Ovary (tissue), 9 donors: Measurements from ENCODE around the gene LYZL2. TPM values are rescaled to one million over a fixed set of nuclear protein-coding genes. Genes with fewer than 3 reads are reported as not detected.

Source experiments
- DNase-seq, 5 donors: peaks; one replicate each; pipeline ENCODE4 v3.0.0-alpha.2; 2019 to 2020
- H3K27ac ChIP-seq, 2 donors: fragments of 200-600 bp; one replicate each; pipeline versions ENCODE4 v1.5.1 to v1.8.0; 2019 to 2022
- H3K27me3 ChIP-seq: fragments of 200-600 bp; one replicate; pipeline ENCODE4 v1.8.0; 2022
- H3K36me3 ChIP-seq: fragments of 200-600 bp; sonication (generic); one replicate; pipeline ENCODE4 v1.5.1; 2019
- H3K4me1 ChIP-seq: one replicate; pipeline ENCODE4 v1.8.1; 2013; ENCODE audit warnings: mild to moderate bottlenecking, moderate library complexity; ENCODE audit not compliant: insufficient read depth
- H3K4me3 ChIP-seq: fragments of 200-600 bp; sonication (generic); one replicate; pipeline ENCODE4 v1.5.1; 2017
- H3K9me3 ChIP-seq, 2 donors: fragments of 200-600 bp in 1 of 2; sonication (generic) in 1 of 2; one replicate each; pipeline versions ENCODE4 v1.5.1 to v1.8.1; 2013 to 2019; ENCODE audit warnings: mild to moderate bottlenecking in 1 of 2, moderate library complexity in 1 of 2
- CTCF ChIP-seq, 3 donors: fragments of 450-650 bp in 2 of 3; fragments of 200-600 bp in 1 of 3; IDR thresholded peaks; one replicate each; pipeline versions ENCODE4 v1.5.1 to v1.8.0; 2016 to 2022; ENCODE audit warnings: antibody characterized with exemption in 3 of 3, mild to moderate bottlenecking in 1 of 3
- EP300 ChIP-seq: sonication (generic); formaldehyde crosslinking; IDR thresholded peaks from one replicate; pipeline ENCODE4 v1.6.1; 2017; ENCODE audit warnings: antibody characterized with exemption
- POLR2A ChIP-seq: fragments of 450-650 bp; IDR thresholded peaks from one replicate; pipeline ENCODE4 v1.6.1; 2017; ENCODE audit warnings: antibody characterized with exemption, mild to moderate bottlenecking, moderate library complexity
- WGBS, 3 donors: extraction: QIAGEN DNeasy Blood & Tissue Kit in 1 of 3; methylation state at CpG; one replicate each; pipeline versions ENCODE4 v1.1.5 to v1.1.7; 2013 to 2017; 5-methylcytosine and 5-hydroxymethylcytosine counted together
- intact Hi-C, 4 donors: fragments of 100-400 bp; cut with DNase I; formaldehyde crosslinking; loops; one replicate each; pipeline versions ENCODE4 v1.11.0 to v1.15.1; 2022 to 2023
- polyA plus RNA-seq, 2 donors: library from polyadenylated mRNA; stranded (reverse); fragments of 200-250 nt in 1 of 2; fragments of 350-450 nt in 1 of 2; fragmentation: Illumina TruSeq in 1 of 2; extraction: RNeasy Lipid Tissue Mini Kit (QIAGEN cat#74804) in 1 of 2; gene quantifications; one replicate each; pipeline ENCODE4 v1.2.3, GENCODE V29; 2013 to 2014
- total RNA-seq, 7 donors: library from RNA; depleted of rRNA in 2 of 7; stranded (reverse); fragments of >200 nt in 2 of 7; fragmentation: NEBNext Ultra II Directional in 3 of 7; extraction: Animal tissue kit (Norgen Biotek cat#: 25700) in 3 of 7; gene quantifications; one replicate each; pipeline versions ENCODE4 v1.1.0 to v1.2.4, GENCODE V29; 2016 to 2023
- donor health status: DM: no; HTN: no; CAD: no; lungs with moderate emphysema.
- donor health status: DM: no; HTN: no; CAD: no.
- donor health status: Bipolar disorder and iron deficiency.
- donor health status: DM: yes; HTN: yes; CAD: no.
- donor health status: DM: no; HTN: no; CAD: no.
- donor health status: DM: yes; HTN: yes; CAD: no.

Gene LYZL2
- total and polyA plus RNA-seq, 9 donors, result not detected

- no peaks in the 10 kb centered on the region for H3K4me1 ChIP-seq
- no peaks in the 10 kb centered on the region for H3K9me3 ChIP-seq
- intact Hi-C loops, result loop anchor here in 2 of 4 donors (5.0 kb wide), 1 partner anchor 200 kb away; no protein-coding TSS in a partner anchor
- no peak overlapping the region for H3K4me3 ChIP-seq
- no peak overlapping the region for H3K27ac ChIP-seq
- H3K36me3 ChIP-seq, result no peaks in the 10 kb centered on the region
- TF ChIP-seq CTCF (IDR thresholded peaks at IDR 0.05) (no peak), EP300 (no peak), POLR2A (no peak)
- H3K27me3 ChIP-seq, result no peaks in the 10 kb centered on the region
- DNase-seq, result no peak
- 37 to 60% (median 49%) methylated on average over 8 of the region's 8 CpGs for WGBS, 3 donors
Observed at GRCh38 chr10:30587522-30588031, 42.0 kb downstream of the LYZL2 start.

- intact Hi-C loops, result loop anchor here in 2 of 4 donors (5.0 kb wide), 1 partner anchor 200 kb away; no protein-coding TSS in a partner anchor
- DNase-seq, result no peak
- no peak for TF ChIP-seq CTCF (IDR thresholded peaks at IDR 0.05)
- TF ChIP-seq POLR2A, result no peak
- no peak for TF ChIP-seq EP300
- H3K36me3 ChIP-seq, result no peaks in the 10 kb centered on the region
- no peak overlapping the region for H3K4me3 ChIP-seq
- no peaks in the 10 kb centered on the region for H3K4me1 ChIP-seq
- no peaks in the 10 kb centered on the region for H3K9me3 ChIP-seq
- no peaks in the 10 kb centered on the region for H3K27me3 ChIP-seq
- WGBS, 3 donors, result 98 to 100% (median 99%) methylated on average over 2 of the region's 2 CpGs
- no peak overlapping the region for H3K27ac ChIP-seq
Observed at GRCh38 chr10:30586828-30587227, 42.7 kb downstream of the LYZL2 start.

- Histone ChIP-seq H3K27me3 (no peaks in the 10 kb centered on the region), H3K4me1 (no peaks in the 10 kb centered on the region), H3K36me3 (no peaks in the 10 kb centered on the region), H3K4me3 (peak overlapping the region; percentile 29), H3K27ac (peak overlapping the region; percentile 26 to 66), H3K9me3 (no peaks in the 10 kb centered on the region)
- intact Hi-C loops, result no loop called here
- no peak for TF ChIP-seq POLR2A
- TF ChIP-seq CTCF (IDR thresholded peaks at IDR 0.05), result no peak
- no peak for TF ChIP-seq EP300
- 15 to 18% (median 17%) methylated on average over 15 of the region's 15 CpGs for WGBS, 3 donors
- peak; percentile 54 to 67 (median 59) for DNase-seq
Observed at GRCh38 chr10:30583778-30584415, 45.7 kb downstream of the LYZL2 start.

- Histone ChIP-seq H3K27me3 (no peaks in the 10 kb centered on the region), H3K27ac (no peak overlapping the region), H3K4me1 (no peaks in the 10 kb centered on the region), H3K9me3 (no peaks in the 10 kb centered on the region), H3K4me3 (no peak overlapping the region), H3K36me3 (no peaks in the 10 kb centered on the region)
- intact Hi-C loops, result loop anchor here in 1 of 4 donors (1.0 kb wide), 1 partner anchor 87 kb away; no protein-coding TSS in a partner anchor
- peak; percentile 23 to 45 (median 27) for TF ChIP-seq CTCF (IDR thresholded peaks at IDR 0.05)
- TF ChIP-seq POLR2A, result no peak
- no peak for TF ChIP-seq EP300
- WGBS, 3 donors, result 38 to 47% (median 45%) methylated on average over 3 of the region's 3 CpGs
- DNase-seq, result peak in 1 of 5 donors; percentile 37
Observed at GRCh38 chr10:30581779-30582380, 47.7 kb downstream of the LYZL2 start.
